ENCODE measurements around the gene ATOH1.

The ATOH1 gene

GRCh38 chr4:93835929-93836328 is 7.4 kb downstream of the ATOH1 start:
- no peak for DNase-seq

- no peak for DNase-seq
These were observed 11.2 kb downstream of the ATOH1 start for GRCh38 chr4:93839704-93840103.

- no peak for DNase-seq
These were observed 13.3 kb downstream of the ATOH1 start for GRCh38 chr4:93841803-93842345.

- no peak for DNase-seq
These were observed 14.2 kb downstream of the ATOH1 start for GRCh38 chr4:93842601-93843252.

GRCh38 chr4:93843772-93844171 is 15.2 kb downstream of the ATOH1 start:
- no peak for DNase-seq

GRCh38 chr4:93852680-93853079 is 24.1 kb downstream of the ATOH1 start:
- DNase-seq, result no peak

GRCh38 chr4:93855926-93856325 is 27.4 kb downstream of the ATOH1 start:
- DNase-seq, result no peak

- DNase-seq, result no peak
These were observed 37.1 kb downstream of the ATOH1 start for GRCh38 chr4:93865650-93866049.

GRCh38 chr4:93867416-93868001 is 39.0 kb downstream of the ATOH1 start:
- no peak for DNase-seq

GRCh38 chr4:93870876-93871458 is 42.4 kb downstream of the ATOH1 start:
- DNase-seq, result no peak

GRCh38 chr4:93876754-93877153 is 48.2 kb downstream of the ATOH1 start:
- DNase-seq, result no peak

GRCh38 chr4:93878566-93878965 is 50.0 kb downstream of the ATOH1 start:
- no peak for DNase-seq

GRCh38 chr4:93879919-93880318 is 51.4 kb downstream of the ATOH1 start:
- DNase-seq, result no peak

Measured in activated CD4-positive, alpha-beta T cell treated with anti-CD3 and anti-CD28 coated beads, Interleukin-2, amount 50 U/mL, for 48 hours (primary cell).